CD14-positive monocyte (primary cell): ENCODE measurements around the gene ZBTB43. TPM values are rescaled to one million over a fixed set of nuclear protein-coding genes. Genes with fewer than 3 reads are reported as not detected.

Experiments
- DNase-seq, 3 donors: peaks; one replicate each; pipeline ENCODE4 v3.0.0-alpha.2; 2011 to 2022
- H2AFZ ChIP-seq: 2 replicates; pipeline ENCODE4 v1.6.0; 2012; ENCODE audit warnings: mild to moderate bottlenecking, low read depth, low read length, inconsistent platforms; ENCODE audit not compliant: insufficient read depth, poor library complexity, severe bottlenecking
- H3K27ac ChIP-seq, 2 donors: 1 replicate in 1 of 2; 2 replicates in 1 of 2; pipeline ENCODE4 v1.5.1; 2012 to 2013; ENCODE audit warnings: low read length in 2 of 2, control low read depth in 1 of 2, inconsistent platforms in 1 of 2, low read depth in 1 of 2, mild to moderate bottlenecking in 1 of 2
- H3K27me3 ChIP-seq, 2 donors: one replicate each; pipeline versions ENCODE4 v1.6.0 to v1.6.1; 2011 to 2013; ENCODE audit warnings: low read length in 2 of 2; ENCODE audit not compliant: control insufficient read depth in 2 of 2, insufficient read depth in 2 of 2
- H3K36me3 ChIP-seq, 2 donors: replicated peaks in 1 of 2; 1 replicate in 1 of 2; 2 replicates in 1 of 2; pipeline versions ENCODE4 v1.5.1 to v1.6.1; 2012 to 2013; ENCODE audit warnings: low read length in 2 of 2, control low read depth in 1 of 2, inconsistent platforms in 1 of 2, mild to moderate bottlenecking in 1 of 2; ENCODE audit not compliant: insufficient read depth in 2 of 2, control insufficient read depth in 1 of 2
- H3K4me1 ChIP-seq, 2 donors: 1 replicate in 1 of 2; 2 replicates in 1 of 2; pipeline versions ENCODE4 v1.5.1 to v1.6.1; 2012 to 2013; ENCODE audit warnings: low read length in 2 of 2, control low read depth in 1 of 2, inconsistent platforms in 1 of 2, mild to moderate bottlenecking in 1 of 2, moderate library complexity in 1 of 2; ENCODE audit not compliant: insufficient read depth in 2 of 2, control insufficient read depth in 1 of 2
- H3K4me2 ChIP-seq: replicated peaks from 2 replicates; pipeline ENCODE3; 2012; ENCODE audit warnings: low read length, moderate library complexity, mild to moderate bottlenecking; ENCODE audit not compliant: poor library complexity, severe bottlenecking; ENCODE audit errors: extremely low read depth
- H3K4me3 ChIP-seq, 3 experiments: fragments of 200-600 bp in 1 of 3; sonication (generic) in 1 of 3; replicated peaks in 1 of 3; 1 replicate in 2 of 3; 2 replicates in 1 of 3; pipeline ENCODE4 v1.5.1; 2011 to 2013; ENCODE audit warnings: low read length in 3 of 3, mild to moderate bottlenecking in 3 of 3, control low read depth in 2 of 3, low read depth in 2 of 3, inconsistent platforms in 1 of 3, moderate library complexity in 1 of 3
- H3K79me2 ChIP-seq: 2 replicates; pipeline ENCODE4 v1.6.0; 2012; ENCODE audit warnings: mild to moderate bottlenecking, control low read depth, inconsistent platforms, low read length, moderate library complexity; ENCODE audit not compliant: insufficient read depth
- H3K9ac ChIP-seq: 2 replicates; pipeline ENCODE4 v1.6.0; 2017; ENCODE audit warnings: low read length, mild to moderate bottlenecking; ENCODE audit not compliant: insufficient read depth, poor library complexity, severe bottlenecking
- H3K9me3 ChIP-seq, 2 donors: replicated peaks in 1 of 2; 1 replicate in 1 of 2; 2 replicates in 1 of 2; pipeline versions ENCODE4 v1.5.1 to v1.6.1; 2012 to 2013; ENCODE audit warnings: low read length in 2 of 2, control low read depth in 1 of 2; ENCODE audit not compliant: control insufficient read depth in 1 of 2, insufficient read depth in 1 of 2
- H4K20me1 ChIP-seq: 2 replicates; pipeline ENCODE4 v1.6.0; 2012; ENCODE audit warnings: mild to moderate bottlenecking, low read length, control low read depth, moderate library complexity; ENCODE audit not compliant: insufficient read depth
- H3K27ac Mint-ChIP-seq, 7 donors: one replicate each; pipeline ENCODE4 v1.8.0; 2020; ENCODE audit warnings: mild to moderate bottlenecking in 7 of 7, mixed read lengths in 7 of 7, moderate library complexity in 6 of 7, inconsistent platforms in 2 of 7
- H3K27me3 Mint-ChIP-seq, 3 donors: one replicate each; pipeline ENCODE4 v1.8.0; 2021 to 2022; ENCODE audit warnings: low read depth in 3 of 3, mild to moderate bottlenecking in 3 of 3, mixed read lengths in 3 of 3, moderate library complexity in 3 of 3, inconsistent platforms in 1 of 3
- H3K36me3 Mint-ChIP-seq, 2 donors: one replicate each; pipeline ENCODE4 v1.8.0; 2020; ENCODE audit warnings: mixed read lengths in 2 of 2, inconsistent platforms in 1 of 2, mild to moderate bottlenecking in 1 of 2
- H3K4me1 Mint-ChIP-seq: one replicate; pipeline ENCODE4 v1.8.0; 2020; ENCODE audit warnings: mild to moderate bottlenecking, mixed read lengths
- H3K4me3 Mint-ChIP-seq, 2 donors: one replicate each; pipeline ENCODE4 v1.8.0; 2020; ENCODE audit warnings: mild to moderate bottlenecking in 2 of 2, mixed read lengths in 2 of 2, moderate library complexity in 1 of 2
- H3K9me3 Mint-ChIP-seq, 7 donors: one replicate each; pipeline ENCODE4 v1.8.0; 2020 to 2022; ENCODE audit warnings: mixed read lengths in 7 of 7, mild to moderate bottlenecking in 6 of 7, moderate library complexity in 6 of 7, inconsistent platforms in 2 of 7
- WGBS: methylation state at CpG from one replicate; pipeline ENCODE4 v1.1.5; 2013; ENCODE audit warnings: missing lambda C conversion rate; ENCODE audit not compliant: insufficient coverage; 5-methylcytosine and 5-hydroxymethylcytosine counted together
- intact Hi-C, 2 donors: fragments of 100-400 bp; cut with micrococcal nuclease; formaldehyde crosslinking; loops; one replicate each; pipeline versions ENCODE4 v1.15.0 to v1.15.1; 2023
- polyA plus RNA-seq, 3 donors: library from polyadenylated mRNA; depleted of rRNA in 1 of 3; unstranded in 2 of 3; stranded (reverse) in 1 of 3; fragments of 300-500 nt in 2 of 3; fragments of >200 nt in 1 of 3; fragmentation: Illumina TruSeq in 2 of 3; gene quantifications; 1 replicate in 2 of 3; 2 replicates in 1 of 3; pipeline ENCODE4 v1.2.3, GENCODE V29; 2012 to 2021
- TF ChIP-seq, protein P1 (sequence below): fragments of 200-600 bp; IDR thresholded peaks from one replicate; pipeline ENCODE4 v1.8.0; 2022; ENCODE audit warnings: antibody characterized with exemption, mild to moderate bottlenecking

Gene ZBTB43
- polyA plus RNA-seq, 3 donors = 6.1 to 15.9 (median 6.8) TPM

DNA sequence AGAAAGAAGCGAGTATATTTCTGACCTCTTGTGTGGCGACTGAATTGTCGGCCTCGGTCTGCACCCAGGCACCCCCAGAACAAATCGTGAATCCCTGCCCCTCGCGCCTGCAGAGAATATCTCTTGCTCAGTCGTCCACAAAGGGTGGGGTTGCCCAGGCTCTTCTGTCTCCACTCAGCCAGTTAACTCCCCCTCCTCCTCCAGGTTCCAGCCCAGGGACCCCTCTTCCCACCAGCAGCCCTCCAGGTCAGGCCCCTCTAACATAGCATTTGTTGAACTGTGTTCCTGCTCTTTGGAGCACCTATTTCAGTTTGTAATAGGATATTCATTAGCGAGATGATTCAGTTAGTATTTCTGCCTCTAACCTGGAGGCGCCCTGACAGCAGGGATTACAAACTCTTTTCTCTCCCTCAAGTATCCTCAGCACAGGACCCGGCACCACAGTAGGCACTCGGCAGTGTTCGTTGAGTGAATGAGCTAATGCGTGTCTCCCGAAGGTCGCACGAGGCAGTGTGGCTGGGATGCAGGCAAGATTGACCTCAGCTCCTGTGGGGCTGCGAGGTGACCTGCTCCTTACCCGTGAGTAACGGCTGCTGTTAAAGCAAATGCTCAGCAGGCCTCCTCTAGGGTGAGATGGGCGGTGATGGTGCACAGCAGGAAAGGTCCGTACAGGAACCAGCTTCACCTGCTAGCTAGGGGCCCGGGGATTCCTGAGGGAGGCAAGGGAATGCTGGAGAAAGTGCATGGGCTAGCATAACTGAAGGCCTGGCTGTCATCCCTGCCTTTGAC lies 81.4 kb downstream of the ZBTB43 start:
- Histone ChIP-seq H3K4me2 (no peak overlapping the region), H3K4me3 (no peak overlapping the region), H2AFZ (no peak overlapping the region), H3K36me3 (peaks cover 19 to 27% of the 10 kb centered on the region in 2 donors), H3K9ac (no peak overlapping the region), H3K9me3 (no peaks in the 10 kb centered on the region), H3K27me3 (no peaks in the 10 kb centered on the region), H4K20me1 (peaks cover 58% of the 10 kb centered on the region), H3K27ac (peak overlapping the region in 1 of 2 donors; percentile 9), H3K79me2 (peaks cover 31% of the 10 kb centered on the region), H3K4me1 (peaks cover 11 to 21% of the 10 kb centered on the region in 2 donors)
- 94% methylated on average over 18 of the region's 23 CpGs for WGBS
- TF ChIP-seq, protein P1, sequence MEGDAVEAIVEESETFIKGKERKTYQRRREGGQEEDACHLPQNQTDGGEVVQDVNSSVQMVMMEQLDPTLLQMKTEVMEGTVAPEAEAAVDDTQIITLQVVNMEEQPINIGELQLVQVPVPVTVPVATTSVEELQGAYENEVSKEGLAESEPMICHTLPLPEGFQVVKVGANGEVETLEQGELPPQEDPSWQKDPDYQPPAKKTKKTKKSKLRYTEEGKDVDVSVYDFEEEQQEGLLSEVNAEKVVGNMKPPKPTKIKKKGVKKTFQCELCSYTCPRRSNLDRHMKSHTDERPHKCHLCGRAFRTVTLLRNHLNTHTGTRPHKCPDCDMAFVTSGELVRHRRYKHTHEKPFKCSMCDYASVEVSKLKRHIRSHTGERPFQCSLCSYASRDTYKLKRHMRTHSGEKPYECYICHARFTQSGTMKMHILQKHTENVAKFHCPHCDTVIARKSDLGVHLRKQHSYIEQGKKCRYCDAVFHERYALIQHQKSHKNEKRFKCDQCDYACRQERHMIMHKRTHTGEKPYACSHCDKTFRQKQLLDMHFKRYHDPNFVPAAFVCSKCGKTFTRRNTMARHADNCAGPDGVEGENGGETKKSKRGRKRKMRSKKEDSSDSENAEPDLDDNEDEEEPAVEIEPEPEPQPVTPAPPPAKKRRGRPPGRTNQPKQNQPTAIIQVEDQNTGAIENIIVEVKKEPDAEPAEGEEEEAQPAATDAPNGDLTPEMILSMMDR = no peak
- Mint-ChIP-seq H3K9me3 (peaks cover 0 to 3% (median 0%) of the 10 kb centered on the region in 7 donors), H3K36me3 (peaks cover 20 to 37% of the 10 kb centered on the region in 2 donors), H3K4me3 (no peak overlapping the region), H3K4me1 (peaks cover 35% of the 10 kb centered on the region), H3K27ac (peak overlapping the region in 6 of 7 donors; percentile 14 to 77 (median 54)), H3K27me3 (no peaks in the 10 kb centered on the region)
- DNase-seq = no peak
- intact Hi-C loops = no loop called here

DNA sequence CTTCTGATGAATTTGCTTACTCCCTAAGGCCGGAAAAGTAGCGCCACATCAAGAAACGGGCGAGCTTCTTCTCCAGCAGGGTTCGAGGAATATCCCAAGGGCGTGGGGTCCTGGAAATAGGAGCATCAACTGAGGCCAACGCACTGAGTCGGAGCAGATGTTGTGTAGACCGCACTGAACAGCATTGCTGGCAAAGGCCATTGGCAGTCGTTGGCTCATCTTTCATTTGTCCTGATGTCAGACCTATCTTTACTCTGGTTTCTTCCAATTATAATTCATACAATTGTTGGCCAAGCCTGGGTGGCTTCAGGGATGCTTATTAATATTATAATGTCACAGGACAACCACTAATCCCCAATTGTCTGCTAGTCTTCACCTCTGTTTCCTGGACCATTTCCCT lies 82.1 kb downstream of the ZBTB43 start:
- no peak overlapping the region for H3K4me2 ChIP-seq
- Mint-ChIP-seq H3K4me3 (no peak overlapping the region), H3K4me1 (peaks cover 35% of the 10 kb centered on the region), H3K27me3 (no peaks in the 10 kb centered on the region), H3K36me3 (peaks cover 14 to 30% of the 10 kb centered on the region in 2 donors), H3K9me3 (peaks cover 0 to 3% (median 0%) of the 10 kb centered on the region in 7 donors), H3K27ac (peak overlapping the region in 1 of 7 donors; percentile 14)
- intact Hi-C loops = no loop called here
- peaks cover 11 to 21% of the 10 kb centered on the region in 2 donors for H3K4me1 ChIP-seq
- peaks cover 13 to 20% of the 10 kb centered on the region in 2 donors for H3K36me3 ChIP-seq
- no peak overlapping the region for H3K9ac ChIP-seq
- H3K27me3 ChIP-seq = no peaks in the 10 kb centered on the region
- TF ChIP-seq, protein P1 = no peak
- no peak for DNase-seq
- H2AFZ ChIP-seq = no peak overlapping the region
- no peak overlapping the region for H3K4me3 ChIP-seq
- peaks cover 24% of the 10 kb centered on the region for H3K79me2 ChIP-seq
- 97% methylated on average over 6 of the region's 10 CpGs for WGBS
- no peak overlapping the region for H3K27ac ChIP-seq
- peaks cover 51% of the 10 kb centered on the region for H4K20me1 ChIP-seq
- H3K9me3 ChIP-seq = no peaks in the 10 kb centered on the region

Other genes with a start within 250 kb of the ZBTB43 start
- not detected for gene LMX1B, start 191.1 kb upstream of the ZBTB43 start, polyA plus RNA-seq
- 10 to 100 TPM in 1 of 3 donors, 1 to 10 TPM in 2; 3.2 to 15.3 (median 3.6) TPM for gene ZBTB34, start 55.6 kb downstream of the ZBTB43 start, polyA plus RNA-seq
- gene RALGPS1, start 109.7 kb downstream of the ZBTB43 start, polyA plus RNA-seq = 1 to 10 TPM in 2 of 3 donors, under 1 TPM in 1; 0.60 to 4.6 (median 1.3) TPM